Stimulated activated CD4-positive, alpha-beta T cell treated with anti-CD3 and anti-CD28 coated beads, Interleukin-4, amount 100 ng/mL, for 1 hour (primary cell): Measurements from ENCODE around the gene SLC4A1.

Source experiments
- DNase-seq: peaks from one replicate; pipeline ENCODE4 v3.0.0-alpha.2; 2020

Gene SLC4A1

GRCh38 chr17:44283344-44284023 lies 15.5 kb upstream of the SLC4A1 start:
- DNase-seq: no peak

DNA sequence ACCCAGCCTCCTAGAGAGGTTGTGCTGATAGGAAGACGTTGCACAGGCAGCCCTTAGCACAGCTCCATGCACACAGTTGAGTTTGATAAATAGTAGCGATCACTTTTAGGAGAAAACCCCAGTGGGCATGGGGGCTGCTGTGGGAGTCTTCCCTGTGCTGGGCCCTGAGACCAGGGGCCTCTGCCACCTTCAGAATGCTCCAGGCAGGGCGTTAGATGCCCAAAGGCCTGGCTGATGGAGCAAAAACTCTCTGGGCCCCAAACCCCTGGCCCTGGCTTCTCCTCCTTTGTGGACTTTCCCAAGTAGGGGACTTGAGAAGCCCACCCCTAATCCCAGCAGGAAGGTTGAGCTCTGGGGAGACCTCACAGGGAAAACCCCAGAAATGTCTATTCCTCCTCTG lies 14.3 kb upstream of the SLC4A1 start:
- DNase-seq: no peak

DNA sequence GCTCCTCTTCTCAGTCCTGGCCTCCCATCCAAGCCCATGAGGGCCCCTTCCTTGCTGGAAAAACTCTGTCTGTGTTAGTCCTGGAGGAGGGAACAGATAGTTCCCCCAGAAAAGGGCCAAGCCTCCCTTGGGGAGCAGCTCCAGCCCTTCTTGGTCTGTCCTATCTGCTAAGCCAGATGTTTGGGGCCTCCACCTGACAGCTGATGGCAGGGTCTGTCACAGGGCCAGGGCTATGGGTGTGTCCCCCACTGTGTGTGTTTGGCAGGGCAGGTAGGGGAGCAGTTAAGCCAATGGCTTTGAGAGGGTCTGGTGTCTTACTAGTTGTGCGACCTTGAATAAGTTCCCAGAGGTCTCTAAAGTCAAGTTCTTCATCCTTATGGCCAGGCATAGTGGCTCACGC lies 13.6 kb upstream of the SLC4A1 start:
- DNase-seq: no peak

GRCh38 chr17:44280392-44280937 lies 12.5 kb upstream of the SLC4A1 start:
- no peak for DNase-seq

GRCh38 chr17:44279666-44280391 lies 11.9 kb upstream of the SLC4A1 start:
- DNase-seq: no peak

- DNase-seq: no peak
Measured at GRCh38 chr17:44279346-44279665, 11.4 kb upstream of the SLC4A1 start.

DNA sequence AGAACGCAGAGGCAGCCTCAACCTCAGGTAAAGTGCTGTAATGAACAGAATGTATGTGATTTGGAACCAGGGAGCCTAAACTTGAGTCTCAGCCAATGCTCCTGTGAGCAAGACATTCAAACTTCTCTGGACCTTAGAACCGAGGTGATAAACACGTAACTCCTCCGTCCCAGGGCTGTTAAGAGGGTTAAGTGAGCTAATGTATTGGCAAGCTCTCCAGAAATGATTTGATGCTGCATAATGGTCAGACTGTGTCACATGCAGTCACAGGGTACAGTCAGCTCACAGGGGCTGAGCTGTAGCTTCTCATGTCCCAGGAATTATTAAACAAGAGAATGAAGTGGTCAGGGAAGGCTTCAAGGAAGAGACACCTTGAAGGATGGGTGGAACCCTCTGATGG lies 10.0 kb upstream of the SLC4A1 start:
- no peak for DNase-seq

DNA sequence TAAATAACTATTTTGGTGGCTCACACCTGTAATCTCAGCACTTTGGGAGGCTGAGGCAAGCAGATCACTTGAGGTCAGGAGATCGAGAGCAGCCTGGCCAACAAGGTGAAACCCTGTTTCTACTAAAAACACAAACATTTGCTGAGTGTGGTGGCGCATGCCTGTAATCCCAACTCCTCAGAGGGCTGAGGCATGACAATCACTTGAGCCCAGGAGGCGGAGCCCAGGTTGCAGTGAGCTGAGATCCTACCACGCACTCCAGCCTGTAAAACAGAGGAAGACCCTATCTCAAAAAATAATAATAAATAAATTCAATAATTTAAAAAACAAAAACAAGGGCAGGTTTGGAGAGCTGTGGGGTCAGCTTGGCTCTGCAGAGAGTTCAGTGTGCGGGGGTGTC lies 5.7 kb upstream of the SLC4A1 start:
- DNase-seq: no peak

DNA sequence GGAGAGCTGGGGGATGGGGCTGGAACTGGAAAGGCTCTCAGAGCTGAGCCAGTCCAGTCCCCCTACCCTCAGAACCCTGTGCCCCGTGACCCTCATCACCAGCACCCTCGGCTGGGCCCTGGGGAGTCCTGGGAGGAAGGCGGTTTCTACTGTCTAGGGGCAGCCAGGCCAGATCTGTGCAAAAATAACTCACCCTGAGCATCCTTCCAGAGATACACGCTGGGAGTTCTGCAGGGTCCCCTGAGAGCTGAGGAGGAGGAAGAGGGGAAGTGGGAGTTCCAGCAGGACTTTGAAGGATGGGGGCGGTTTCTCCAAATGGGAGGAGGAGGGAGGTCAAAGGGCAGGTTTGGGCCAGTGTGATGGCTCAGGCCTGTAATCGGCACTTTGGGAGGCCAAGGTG lies 5.0 kb upstream of the SLC4A1 start:
- DNase-seq: no peak

DNA sequence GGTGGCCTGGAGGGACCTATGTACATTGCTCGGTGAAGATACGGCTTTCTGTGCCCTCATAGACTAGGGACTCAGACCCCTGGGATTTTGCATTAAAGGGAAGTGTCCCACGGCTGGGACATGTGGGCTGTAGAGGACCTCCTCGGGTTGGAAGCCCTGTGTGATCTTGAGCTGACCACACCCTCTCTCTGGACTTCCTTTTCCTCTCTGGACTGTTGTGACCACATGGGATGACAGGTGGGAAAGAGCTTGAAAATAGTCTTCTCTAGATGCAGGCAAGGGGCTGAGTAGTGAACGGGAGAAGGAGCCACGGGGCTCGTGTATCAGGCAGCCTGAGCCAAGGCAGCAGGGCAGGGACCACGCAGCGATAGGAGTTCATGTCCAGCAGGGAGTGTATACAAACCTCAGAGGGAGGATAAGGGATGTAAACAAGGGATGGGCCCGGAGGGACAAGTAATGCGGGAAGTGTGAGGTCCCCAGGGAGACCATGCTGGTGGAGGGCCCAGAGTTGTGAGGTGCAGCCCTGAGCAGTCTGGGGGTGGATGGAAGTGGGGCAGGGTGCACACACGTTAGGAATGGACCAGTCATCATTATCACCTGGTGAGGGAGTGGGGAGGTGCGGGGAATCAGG lies 4.5 kb upstream of the SLC4A1 start:
- no peak for DNase-seq

- DNase-seq: no peak
Measured at GRCh38 chr17:44269535-44270240, 1.8 kb upstream of the SLC4A1 start.

DNA sequence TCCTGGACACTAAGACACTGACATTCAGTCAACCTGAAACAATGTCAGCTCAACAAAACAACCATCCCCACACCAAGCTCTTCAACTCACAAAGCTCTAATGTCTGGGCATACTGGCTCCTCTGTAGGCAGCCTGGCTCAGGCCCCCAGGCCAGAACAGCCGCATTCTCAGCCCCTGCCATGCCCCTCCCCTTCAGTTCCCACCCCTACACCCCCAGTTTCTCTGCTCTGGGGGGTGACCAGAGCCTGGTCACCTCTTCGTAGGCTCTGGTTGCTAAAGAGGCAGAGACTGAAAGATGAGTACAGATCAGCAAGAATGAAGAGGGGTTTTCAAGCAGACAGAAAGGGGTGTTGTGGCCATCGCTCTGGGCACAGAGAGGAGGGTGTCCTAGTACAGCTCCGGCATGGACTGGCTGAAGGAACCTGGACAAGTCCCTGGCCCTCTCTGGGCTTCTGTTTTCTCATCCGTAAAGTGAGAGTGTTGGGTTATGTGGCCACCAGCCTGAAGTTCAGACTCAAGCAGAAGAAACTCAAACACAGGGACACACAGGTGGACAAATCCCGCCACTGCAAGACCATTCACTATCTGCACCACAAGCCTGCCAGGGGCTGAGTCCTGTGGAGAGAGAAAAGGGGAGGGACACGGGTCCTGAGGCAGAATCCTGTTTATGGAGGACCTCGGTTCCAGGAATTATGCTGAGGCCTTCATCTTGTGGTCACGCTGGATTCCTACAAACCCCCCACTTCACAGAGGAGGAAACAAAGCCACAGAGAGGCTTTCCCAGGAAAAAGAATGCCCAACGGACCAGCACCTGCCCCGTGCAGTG lies 987 bp upstream of the SLC4A1 start:
- DNase-seq: no peak

GRCh38 chr17:44267165-44267455 lies 825 bp downstream of the SLC4A1 start:
- DNase-seq: no peak

DNA sequence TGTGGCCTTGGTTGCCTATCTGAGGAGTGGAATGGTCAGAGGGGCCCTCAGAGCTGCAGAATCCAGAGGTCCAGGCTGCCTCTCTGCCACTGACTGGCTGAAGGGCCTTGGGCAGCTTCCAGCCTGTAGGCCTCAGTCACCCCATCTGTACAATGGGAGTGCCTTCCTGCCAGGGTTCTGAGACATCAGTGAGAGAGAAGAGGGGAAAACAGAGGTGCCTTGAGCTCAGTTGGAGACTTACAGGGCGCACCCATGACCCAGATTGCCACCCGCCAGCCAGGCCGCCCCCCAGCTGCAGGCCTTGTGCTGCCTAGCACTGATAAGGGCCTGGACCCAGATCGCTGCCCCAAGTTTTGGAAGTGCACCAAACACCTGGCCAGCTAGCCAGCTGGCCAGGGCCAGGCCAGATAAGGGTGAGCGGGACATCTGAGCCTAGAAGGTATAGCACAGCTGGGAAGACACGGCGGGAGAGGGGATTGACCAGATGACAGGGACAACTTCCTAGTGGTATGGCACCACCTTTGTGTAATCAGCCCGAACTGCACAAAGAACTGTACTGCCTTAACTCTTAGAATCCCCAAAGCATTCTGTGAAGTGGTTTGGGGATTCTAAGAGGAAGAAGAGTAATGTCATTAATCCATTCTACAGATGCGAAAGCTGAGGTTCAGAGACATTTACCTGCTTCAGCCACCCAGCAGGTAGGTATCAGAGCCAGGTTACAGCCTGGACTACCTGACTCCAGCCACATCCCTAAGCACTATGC lies 1.4 kb downstream of the SLC4A1 start:
- DNase-seq: no peak

DNA sequence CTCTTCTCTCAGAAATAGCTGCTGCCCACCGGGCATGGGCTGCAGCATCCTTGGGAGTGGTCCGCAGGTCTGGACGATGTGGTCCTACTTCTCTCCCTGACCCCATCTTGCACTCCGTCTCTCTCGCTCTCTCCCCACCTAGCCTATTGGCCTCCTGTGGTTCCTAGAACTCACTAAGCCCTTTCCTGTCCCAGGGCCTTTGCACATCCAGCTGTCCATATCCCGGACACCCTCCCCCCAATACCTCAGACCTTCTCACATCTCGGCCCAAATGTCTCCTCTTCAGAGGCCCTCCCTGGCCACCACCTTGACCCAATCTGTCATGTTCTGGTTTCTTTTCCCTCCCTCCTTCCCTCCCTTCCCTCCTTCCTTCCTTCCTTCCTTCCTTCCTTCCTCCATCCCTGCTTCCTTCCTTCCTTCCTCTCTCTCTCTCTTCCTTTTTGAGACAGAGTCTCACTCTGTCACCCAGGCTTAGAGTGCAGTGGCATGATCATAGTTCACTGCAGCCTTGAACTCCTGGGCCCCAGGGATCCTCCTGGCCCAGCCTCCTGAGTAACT lies 4.5 kb downstream of the SLC4A1 start:
- DNase-seq: no peak

DNA sequence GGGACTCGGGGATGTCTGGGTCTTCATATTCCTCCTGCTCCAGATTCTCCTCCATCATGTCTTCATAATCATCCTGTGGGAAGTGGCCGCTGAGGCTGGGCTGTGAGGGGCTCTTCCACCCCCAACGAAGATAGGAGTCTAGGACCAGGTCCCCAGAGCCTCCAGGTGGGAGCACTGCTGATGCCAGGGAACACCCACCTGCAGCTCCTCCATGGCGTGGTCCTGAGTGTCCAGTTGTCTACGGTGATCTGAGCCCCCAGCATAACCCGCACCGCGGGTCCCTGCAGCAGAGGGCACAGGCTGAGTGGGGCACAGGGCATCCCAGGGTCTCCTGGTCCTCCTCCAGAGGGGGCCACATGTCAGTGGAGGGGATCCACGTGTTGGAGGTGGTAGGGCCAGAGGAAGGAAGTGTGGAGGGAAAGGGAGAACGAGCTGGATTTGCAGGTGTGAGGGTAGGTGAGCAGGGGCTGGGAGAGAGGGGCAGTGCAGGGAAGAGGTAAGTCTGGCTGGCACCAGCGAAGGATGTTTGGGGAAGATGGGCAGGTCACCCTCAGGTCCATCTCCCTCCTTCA lies 5.2 kb downstream of the SLC4A1 start:
- no peak for DNase-seq

DNA sequence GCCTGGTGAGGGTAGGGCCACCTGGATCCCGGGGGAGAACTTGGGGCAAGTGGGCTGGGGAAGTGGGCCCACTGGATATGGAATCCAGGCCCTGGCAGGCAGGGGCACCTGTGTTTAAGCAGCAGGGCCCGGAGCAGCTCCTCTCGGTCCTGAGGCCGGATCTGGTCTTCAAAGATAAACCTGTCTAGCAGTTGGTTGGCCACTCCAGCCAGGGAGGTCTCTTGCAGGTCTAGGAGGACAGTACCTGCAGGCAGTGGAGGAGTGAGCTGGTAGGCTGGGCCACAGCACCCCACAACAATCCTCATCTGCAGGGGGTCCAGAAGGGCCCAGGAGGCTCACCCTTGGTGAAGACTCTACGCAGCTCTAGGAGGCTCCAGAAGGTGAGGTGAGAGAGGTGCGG lies 7.6 kb downstream of the SLC4A1 start:
- no peak for DNase-seq

DNA sequence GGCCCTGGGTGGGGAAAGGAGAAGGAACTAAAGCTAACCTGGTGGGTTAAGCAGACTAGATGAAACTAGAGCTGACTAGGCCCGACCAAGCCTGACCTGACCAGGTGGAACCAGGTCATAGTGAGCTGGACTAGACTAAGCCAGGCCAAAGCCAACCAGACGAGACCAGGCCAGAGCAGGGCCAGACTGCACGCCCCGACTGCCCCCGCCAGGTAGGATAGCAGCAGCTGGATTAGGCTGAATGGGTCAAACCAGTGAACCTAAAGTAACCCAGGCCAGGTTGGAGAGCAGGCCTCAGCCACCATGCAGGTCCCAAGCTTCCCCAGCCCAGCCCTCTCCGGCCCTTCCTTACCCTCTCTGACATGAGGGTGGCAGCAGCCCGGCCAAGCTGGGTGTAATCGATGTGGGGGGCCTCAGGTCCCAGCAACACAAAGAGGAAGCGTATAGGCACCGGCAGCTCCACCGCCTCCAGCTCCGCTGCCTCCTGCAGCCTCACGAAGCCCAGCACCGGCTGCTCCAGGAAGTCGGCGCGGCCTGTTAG lies 9.1 kb downstream of the SLC4A1 start:
- no peak for DNase-seq

GRCh38 chr17:44257815-44258760 lies 9.8 kb downstream of the SLC4A1 start:
- DNase-seq: no peak

- no peak for DNase-seq
Measured at GRCh38 chr17:44256671-44257070, 11.3 kb downstream of the SLC4A1 start.
